Measurements from ENCODE around the gene DHX8.

DHX8 gene

DNA sequence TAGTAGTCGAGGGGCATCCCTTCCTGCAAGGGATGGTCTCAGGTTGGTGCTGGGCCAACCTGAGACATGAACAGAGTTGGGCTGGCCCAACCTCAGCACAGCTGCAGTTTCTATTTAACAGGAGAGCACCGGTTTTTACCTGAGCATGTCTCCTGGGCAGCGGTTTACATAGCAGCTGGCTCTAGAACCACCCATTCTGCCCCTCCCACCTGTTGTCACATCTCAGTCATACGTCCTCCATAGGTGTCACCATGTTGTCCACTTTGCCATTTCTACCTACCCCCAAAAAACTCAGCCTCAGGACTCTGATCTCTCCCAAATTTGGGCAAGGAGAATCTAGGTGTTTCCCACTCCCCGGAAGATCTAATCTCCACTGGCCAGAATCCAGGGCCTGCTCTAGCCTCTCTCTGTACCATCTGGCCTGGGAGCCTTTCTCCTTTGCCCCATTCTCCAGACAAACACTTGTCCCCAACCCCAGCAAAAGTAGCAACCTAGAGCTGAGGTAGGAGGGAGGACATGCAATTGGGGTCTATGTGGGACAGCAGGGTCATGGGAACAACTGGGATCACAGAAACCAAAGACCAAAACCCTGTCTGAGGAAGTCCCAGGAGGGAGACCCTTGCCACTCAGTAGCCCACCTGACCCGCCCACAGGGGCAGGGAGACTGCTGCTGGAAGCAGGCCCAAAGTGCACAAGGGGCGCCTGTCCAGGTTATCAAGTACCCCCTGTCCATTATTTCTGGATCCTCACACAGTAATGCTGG, 43.3 kb downstream of the DHX8 start:
- TF ChIP-seq, protein P1, sequence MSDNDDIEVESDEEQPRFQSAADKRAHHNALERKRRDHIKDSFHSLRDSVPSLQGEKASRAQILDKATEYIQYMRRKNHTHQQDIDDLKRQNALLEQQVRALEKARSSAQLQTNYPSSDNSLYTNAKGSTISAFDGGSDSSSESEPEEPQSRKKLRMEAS (IDR thresholded peaks at IDR 0.05; ENCODE audit: low read depth, low read length): no peak
- TF ChIP-seq POLR2A (IDR thresholded peaks at IDR 0.05; ENCODE audit: extremely low read depth, insufficient read length) (no peak), MYC (IDR thresholded peaks at IDR 0.05; ENCODE audit: low read depth, low read length) (no peak)
- TF ChIP-seq, protein P2, sequence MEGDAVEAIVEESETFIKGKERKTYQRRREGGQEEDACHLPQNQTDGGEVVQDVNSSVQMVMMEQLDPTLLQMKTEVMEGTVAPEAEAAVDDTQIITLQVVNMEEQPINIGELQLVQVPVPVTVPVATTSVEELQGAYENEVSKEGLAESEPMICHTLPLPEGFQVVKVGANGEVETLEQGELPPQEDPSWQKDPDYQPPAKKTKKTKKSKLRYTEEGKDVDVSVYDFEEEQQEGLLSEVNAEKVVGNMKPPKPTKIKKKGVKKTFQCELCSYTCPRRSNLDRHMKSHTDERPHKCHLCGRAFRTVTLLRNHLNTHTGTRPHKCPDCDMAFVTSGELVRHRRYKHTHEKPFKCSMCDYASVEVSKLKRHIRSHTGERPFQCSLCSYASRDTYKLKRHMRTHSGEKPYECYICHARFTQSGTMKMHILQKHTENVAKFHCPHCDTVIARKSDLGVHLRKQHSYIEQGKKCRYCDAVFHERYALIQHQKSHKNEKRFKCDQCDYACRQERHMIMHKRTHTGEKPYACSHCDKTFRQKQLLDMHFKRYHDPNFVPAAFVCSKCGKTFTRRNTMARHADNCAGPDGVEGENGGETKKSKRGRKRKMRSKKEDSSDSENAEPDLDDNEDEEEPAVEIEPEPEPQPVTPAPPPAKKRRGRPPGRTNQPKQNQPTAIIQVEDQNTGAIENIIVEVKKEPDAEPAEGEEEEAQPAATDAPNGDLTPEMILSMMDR (IDR thresholded peaks at IDR 0.05; ENCODE audit: low read depth, low read length): no peak
- DNase-seq (ENCODE audit: low read depth): no peak
- no peak overlapping the region for H3K4me3 ChIP-seq (ENCODE audit: low read depth, low read length)

DNA sequence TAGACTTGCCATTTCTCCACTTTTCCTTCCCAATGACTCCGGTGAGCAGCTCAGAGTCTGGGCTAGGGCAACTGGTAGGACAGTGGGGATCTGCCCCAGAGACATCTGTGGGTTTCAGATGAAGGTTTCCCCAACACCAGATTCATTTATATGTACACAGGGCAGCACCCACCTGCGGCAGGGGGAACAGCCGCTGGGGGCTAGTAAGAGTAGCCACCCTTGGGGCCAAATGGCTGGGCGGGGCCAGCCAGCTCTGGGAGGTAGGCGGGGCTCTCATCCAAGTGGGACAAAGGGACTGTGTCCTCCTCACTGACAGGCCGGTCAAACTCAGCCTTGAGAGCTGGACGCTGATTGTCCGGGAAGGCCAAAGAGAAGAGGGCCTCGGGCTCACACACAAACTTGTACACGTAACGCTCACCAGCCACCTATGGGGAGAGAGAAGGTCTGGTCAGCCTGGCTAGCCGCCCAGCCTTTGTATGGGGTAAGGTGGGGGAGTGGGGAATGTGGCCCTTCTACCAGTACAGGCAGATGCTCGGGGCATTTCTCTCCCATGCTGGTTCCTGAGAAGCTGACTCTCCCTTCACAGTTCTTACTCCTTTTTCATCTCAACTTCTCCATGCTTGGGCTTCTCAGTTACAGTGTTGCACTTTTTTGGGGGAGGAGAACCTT, 44.7 kb downstream of the DHX8 start:
- no peak for DNase-seq (ENCODE audit: low read depth)
- no peak overlapping the region for H3K4me3 ChIP-seq (ENCODE audit: low read depth, low read length)
- TF ChIP-seq POLR2A (IDR thresholded peaks at IDR 0.05; ENCODE audit: extremely low read depth, insufficient read length): no peak
- TF ChIP-seq, protein P2 (IDR thresholded peaks at IDR 0.05; ENCODE audit: low read depth, low read length): no peak
- TF ChIP-seq MYC (IDR thresholded peaks at IDR 0.05; ENCODE audit: low read depth, low read length): no peak
- TF ChIP-seq, protein P1 (IDR thresholded peaks at IDR 0.05; ENCODE audit: low read depth, low read length): no peak

DNA sequence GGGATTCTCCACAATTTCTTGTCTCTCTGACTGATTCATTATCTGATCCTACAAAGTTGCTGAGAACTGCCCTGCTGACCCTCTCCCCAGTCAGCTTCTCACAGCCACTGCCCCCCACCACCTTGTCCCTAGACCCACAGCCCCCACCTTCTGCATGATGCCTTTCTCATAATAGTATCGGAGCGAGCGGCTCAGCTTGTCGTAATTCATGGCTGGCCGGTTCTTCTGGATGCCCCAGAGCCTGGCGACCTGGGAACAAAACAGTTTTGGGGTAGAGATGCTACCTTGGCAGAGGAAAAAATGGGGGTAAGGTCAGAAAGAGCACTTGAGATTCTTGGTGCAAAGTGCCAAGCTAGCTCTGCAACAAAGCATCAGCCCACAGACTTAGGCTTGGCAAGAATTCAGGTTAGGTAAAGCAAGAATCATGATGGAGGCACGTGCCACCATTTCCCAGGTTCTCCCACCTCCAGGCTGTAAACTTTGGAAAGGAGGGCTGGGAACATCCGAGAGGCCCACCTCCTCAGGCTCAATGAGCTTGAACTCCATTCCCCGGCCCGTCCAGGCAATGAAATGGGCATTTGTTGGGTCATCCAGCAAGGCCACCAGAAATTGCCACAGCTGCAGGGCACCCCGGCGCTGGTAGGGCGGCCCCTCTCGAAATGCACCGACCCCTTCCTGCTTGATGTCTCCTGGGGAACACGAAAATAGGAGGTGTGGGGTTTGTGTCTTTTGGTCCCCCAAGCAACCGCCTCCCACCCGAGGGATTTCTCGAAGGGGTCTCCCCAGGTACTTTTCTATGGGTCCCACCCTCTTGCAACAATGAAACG, 45.4 kb downstream of the DHX8 start:
- TF ChIP-seq, protein P2 (IDR thresholded peaks at IDR 0.05; ENCODE audit: low read depth, low read length): no peak
- DNase-seq (ENCODE audit: low read depth): no peak
- H3K4me3 ChIP-seq (ENCODE audit: low read depth, low read length): no peak overlapping the region

GRCh38 chr17:43529947-43530287, 46.1 kb downstream of the DHX8 start:
- TF ChIP-seq, protein P2 (IDR thresholded peaks at IDR 0.05; ENCODE audit: low read depth, low read length): no peak
- no peak for TF ChIP-seq POLR2A (IDR thresholded peaks at IDR 0.05; ENCODE audit: extremely low read depth, insufficient read length)
- TF ChIP-seq, protein P1 (IDR thresholded peaks at IDR 0.05; ENCODE audit: low read depth, low read length): no peak
- TF ChIP-seq MYC (IDR thresholded peaks at IDR 0.05; ENCODE audit: low read depth, low read length): no peak
- H3K4me3 ChIP-seq (ENCODE audit: low read depth, low read length): no peak overlapping the region
- no peak for DNase-seq (ENCODE audit: low read depth)

DNA sequence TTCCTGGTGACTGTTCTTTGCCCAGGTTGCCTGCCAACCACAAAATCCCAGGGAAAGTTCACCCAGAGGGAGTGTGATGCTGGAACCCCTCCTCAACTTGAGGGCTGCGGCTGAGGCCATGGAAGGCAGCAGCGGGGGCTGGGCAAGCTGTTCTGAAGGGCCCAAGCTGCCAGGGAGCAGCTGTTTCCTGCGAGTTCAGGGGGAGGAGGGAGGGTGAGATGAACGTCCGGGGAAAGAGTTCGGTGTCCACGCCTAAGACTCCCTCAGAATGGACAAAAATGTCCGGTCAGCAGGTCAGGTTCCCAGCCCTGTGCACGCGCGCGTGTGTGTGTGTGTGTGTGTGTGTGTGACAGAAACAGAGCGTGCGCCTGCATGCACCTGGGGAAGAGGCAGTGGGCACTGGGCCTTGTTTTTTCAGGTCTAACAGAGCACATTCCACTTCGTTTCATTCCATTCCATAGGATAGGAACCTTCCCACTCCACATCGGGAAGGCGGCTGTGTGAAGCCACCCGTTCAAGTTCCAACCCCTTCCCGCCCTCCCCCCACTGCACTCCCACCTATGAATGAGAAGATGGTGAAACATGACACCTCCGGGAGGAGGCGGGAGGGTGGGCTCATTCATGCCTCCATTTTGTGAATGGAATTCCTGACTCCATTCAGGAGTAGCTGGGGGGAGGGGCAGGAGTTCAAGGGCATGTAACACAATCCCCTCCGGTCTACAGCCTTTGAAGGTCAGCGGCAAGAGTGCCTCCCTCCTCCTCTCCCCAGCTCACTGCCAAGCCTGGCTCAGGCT, 46.7 kb downstream of the DHX8 start:
- H3K4me3 ChIP-seq (ENCODE audit: low read depth, low read length): no peak overlapping the region
- DNase-seq (ENCODE audit: low read depth): no peak
- no peak for TF ChIP-seq MYC (IDR thresholded peaks at IDR 0.05; ENCODE audit: low read depth, low read length)
- TF ChIP-seq POLR2A (IDR thresholded peaks at IDR 0.05; ENCODE audit: extremely low read depth, insufficient read length): no peak
- TF ChIP-seq, protein P2 (IDR thresholded peaks at IDR 0.05; ENCODE audit: low read depth, low read length): no peak
- TF ChIP-seq, protein P1 (IDR thresholded peaks at IDR 0.05; ENCODE audit: low read depth, low read length): no peak
